Vagina (tissue), 2 donors: ENCODE data around the gene PKD1.

ENCODE experiments used
- CTCF ChIP-seq, 3 experiments: fragments of 450-650 bp in 2 of 3; fragments of 200-600 bp in 1 of 3; sonication (generic) in 1 of 3; IDR thresholded peaks; one replicate each; pipeline ENCODE4 v1.5.1; 2017 to 2019; ENCODE audit warnings: antibody characterized with exemption in 3 of 3, mild to moderate bottlenecking in 2 of 3, moderate library complexity in 2 of 3
- POLR2A ChIP-seq, 2 donors: fragments of 450-650 bp; IDR thresholded peaks; one replicate each; pipeline ENCODE4 v1.6.1; 2017; ENCODE audit warnings: antibody characterized with exemption in 2 of 2, mild to moderate bottlenecking in 2 of 2, moderate library complexity in 2 of 2
- POLR2AphosphoS5 ChIP-seq, 2 donors: sonication (generic); formaldehyde crosslinking; IDR thresholded peaks; one replicate each; pipeline ENCODE4 v1.9.0; 2017; ENCODE audit warnings: antibody characterized with exemption in 2 of 2, mild to moderate bottlenecking in 2 of 2, low read depth in 1 of 2; ENCODE audit not compliant: insufficient read depth in 1 of 2

DNA sequence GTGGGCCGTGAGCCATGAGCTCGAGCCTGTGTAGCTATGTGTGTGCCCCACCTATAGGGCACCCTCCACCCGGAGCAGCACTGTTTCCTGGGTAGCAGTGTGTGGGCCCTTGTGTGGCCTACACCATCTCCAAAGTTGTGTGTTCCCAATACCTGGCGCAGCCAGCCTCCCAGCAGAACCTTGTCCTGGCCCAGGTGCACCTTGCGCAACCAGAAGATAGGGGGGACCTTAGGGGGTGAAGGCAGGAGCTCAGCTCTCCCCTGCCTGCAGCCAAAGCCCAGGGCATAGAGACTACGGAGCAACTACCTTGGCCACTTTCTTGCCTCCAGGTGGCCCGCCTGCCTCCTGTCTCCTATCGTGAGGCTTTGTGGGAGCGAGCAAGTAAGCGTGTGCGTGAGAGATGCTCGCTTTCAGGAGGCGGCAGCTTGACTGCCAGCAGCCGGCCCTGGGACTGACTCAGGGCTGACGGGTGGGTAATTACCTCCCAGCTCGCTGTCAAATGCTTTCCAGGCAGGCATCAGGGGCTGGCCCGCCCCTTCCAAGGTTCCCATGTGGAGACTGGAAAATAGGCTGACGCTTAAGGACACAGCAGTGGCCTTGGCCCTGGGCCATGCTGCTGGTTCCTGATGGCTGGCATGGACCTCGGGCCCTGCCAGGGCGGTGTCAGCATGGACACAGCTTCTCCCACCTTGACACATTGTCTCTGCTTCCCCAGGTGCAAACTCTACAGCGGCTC, 38.9 kb upstream of the PKD1 start:
- TF ChIP-seq POLR2A (IDR thresholded peaks at IDR 0.05) (no peak), CTCF (IDR thresholded peaks at IDR 0.05) (no peak), POLR2AphosphoS5 (IDR thresholded peaks at IDR 0.05; ENCODE audit: insufficient read depth in 1 of 2, low read depth in 1 of 2) (no peak)
